Liver (tissue), 3 donors: ENCODE measurements around the gene PLCG2.

Experiments used
- FOXA1 ChIP-seq: IDR thresholded peaks from 2 replicates; pipeline ENCODE4 v1.6.1; 2016; ENCODE audit warnings: antibody characterized with exemption
- GABPA ChIP-seq, 2 donors: IDR thresholded peaks in 1 of 2; conservative IDR thresholded peaks in 1 of 2; 2 replicates each; pipeline ENCODE4 v1.6.1; 2016; ENCODE audit warnings: antibody characterized with exemption in 2 of 2, mild to moderate bottlenecking in 1 of 2, moderate library complexity in 1 of 2
- JUND ChIP-seq, 2 donors: IDR thresholded peaks; 2 replicates each; pipeline ENCODE4 v1.6.1; 2016; ENCODE audit warnings: antibody characterized with exemption in 2 of 2
- RAD21 ChIP-seq, 2 donors: IDR thresholded peaks; 2 replicates each; pipeline ENCODE4 v1.6.1; 2016; ENCODE audit warnings: antibody characterized with exemption in 2 of 2, mild to moderate bottlenecking in 2 of 2
- SP1 ChIP-seq: IDR thresholded peaks from 2 replicates; pipeline ENCODE4 v1.6.1; 2018; ENCODE audit warnings: antibody characterized with exemption, mild to moderate bottlenecking
- TAF1 ChIP-seq: conservative IDR thresholded peaks from 2 replicates; pipeline ENCODE4 v1.6.1; 2016; ENCODE audit warnings: antibody characterized with exemption, mild to moderate bottlenecking
- TF ChIP-seq, protein P1 (sequence below): fragments of 150-350 bp; IDR thresholded peaks from 2 replicates; pipeline ENCODE4 v1.5.1; 2017; ENCODE audit warnings: improper control_type of control experiment, low read depth, low read length; ENCODE audit not compliant: missing input control
- TF ChIP-seq, protein P2 (sequence below): IDR thresholded peaks from 2 replicates; pipeline ENCODE4 v1.6.1; 2016; ENCODE audit warnings: antibody characterized with exemption
- TF ChIP-seq, protein P3 (sequence below): IDR thresholded peaks from 2 replicates; pipeline ENCODE4 v1.6.1; 2016; ENCODE audit warnings: antibody characterized with exemption, mild to moderate bottlenecking
- donor health status: healthy.
- donor health status: healthy.

DNA sequence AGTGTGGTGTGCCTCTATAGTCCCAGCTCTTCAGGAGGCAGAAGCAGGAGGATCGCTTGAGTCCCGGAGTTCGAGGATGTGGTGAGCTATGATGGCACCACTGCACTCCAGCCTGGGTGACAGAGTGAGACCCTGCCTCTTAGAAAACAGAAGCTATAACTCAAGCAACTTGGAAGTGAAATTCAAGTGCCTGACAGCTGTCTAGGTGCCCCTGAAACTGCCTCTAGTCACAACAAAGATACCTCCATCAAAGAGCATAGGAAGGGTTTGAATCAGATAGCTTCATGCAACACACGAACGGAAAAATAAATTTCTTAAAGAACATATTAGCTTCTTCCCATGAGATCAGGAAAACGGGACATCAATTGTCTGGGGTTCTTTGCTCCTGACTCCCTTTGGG lies 860 bp upstream of the PLCG2 start:
- TF ChIP-seq, protein P1, sequence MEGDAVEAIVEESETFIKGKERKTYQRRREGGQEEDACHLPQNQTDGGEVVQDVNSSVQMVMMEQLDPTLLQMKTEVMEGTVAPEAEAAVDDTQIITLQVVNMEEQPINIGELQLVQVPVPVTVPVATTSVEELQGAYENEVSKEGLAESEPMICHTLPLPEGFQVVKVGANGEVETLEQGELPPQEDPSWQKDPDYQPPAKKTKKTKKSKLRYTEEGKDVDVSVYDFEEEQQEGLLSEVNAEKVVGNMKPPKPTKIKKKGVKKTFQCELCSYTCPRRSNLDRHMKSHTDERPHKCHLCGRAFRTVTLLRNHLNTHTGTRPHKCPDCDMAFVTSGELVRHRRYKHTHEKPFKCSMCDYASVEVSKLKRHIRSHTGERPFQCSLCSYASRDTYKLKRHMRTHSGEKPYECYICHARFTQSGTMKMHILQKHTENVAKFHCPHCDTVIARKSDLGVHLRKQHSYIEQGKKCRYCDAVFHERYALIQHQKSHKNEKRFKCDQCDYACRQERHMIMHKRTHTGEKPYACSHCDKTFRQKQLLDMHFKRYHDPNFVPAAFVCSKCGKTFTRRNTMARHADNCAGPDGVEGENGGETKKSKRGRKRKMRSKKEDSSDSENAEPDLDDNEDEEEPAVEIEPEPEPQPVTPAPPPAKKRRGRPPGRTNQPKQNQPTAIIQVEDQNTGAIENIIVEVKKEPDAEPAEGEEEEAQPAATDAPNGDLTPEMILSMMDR: no peak
- TF ChIP-seq TAF1: no peak
- no peak for TF ChIP-seq JUND (IDR thresholded peaks at IDR 0.05)
- TF ChIP-seq GABPA (IDR thresholded peaks at IDR 0.05 in 1 of 2, conservative IDR thresholded peaks at IDR 0.05 in 1 of 2): no peak
- TF ChIP-seq SP1: no peak
- TF ChIP-seq FOXA1: no peak
- TF ChIP-seq RAD21 (IDR thresholded peaks at IDR 0.05): no peak
- TF ChIP-seq, protein P2, sequence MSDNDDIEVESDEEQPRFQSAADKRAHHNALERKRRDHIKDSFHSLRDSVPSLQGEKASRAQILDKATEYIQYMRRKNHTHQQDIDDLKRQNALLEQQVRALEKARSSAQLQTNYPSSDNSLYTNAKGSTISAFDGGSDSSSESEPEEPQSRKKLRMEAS: no peak
- TF ChIP-seq, protein P3, sequence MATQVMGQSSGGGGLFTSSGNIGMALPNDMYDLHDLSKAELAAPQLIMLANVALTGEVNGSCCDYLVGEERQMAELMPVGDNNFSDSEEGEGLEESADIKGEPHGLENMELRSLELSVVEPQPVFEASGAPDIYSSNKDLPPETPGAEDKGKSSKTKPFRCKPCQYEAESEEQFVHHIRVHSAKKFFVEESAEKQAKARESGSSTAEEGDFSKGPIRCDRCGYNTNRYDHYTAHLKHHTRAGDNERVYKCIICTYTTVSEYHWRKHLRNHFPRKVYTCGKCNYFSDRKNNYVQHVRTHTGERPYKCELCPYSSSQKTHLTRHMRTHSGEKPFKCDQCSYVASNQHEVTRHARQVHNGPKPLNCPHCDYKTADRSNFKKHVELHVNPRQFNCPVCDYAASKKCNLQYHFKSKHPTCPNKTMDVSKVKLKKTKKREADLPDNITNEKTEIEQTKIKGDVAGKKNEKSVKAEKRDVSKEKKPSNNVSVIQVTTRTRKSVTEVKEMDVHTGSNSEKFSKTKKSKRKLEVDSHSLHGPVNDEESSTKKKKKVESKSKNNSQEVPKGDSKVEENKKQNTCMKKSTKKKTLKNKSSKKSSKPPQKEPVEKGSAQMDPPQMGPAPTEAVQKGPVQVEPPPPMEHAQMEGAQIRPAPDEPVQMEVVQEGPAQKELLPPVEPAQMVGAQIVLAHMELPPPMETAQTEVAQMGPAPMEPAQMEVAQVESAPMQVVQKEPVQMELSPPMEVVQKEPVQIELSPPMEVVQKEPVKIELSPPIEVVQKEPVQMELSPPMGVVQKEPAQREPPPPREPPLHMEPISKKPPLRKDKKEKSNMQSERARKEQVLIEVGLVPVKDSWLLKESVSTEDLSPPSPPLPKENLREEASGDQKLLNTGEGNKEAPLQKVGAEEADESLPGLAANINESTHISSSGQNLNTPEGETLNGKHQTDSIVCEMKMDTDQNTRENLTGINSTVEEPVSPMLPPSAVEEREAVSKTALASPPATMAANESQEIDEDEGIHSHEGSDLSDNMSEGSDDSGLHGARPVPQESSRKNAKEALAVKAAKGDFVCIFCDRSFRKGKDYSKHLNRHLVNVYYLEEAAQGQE: no peak
